Stimulated activated CD4-positive, alpha-beta T cell treated with anti-CD3 and anti-CD28 coated beads, Interleukin-1b, Interleukin-23, amount 100 ng/mL, for 24 hours (primary cell): ENCODE results near the gene CYP4V2.
"Not testable (repeated sequence)": the region's sequence is repeated elsewhere in the genome, so short reads cannot be mapped to it uniquely, and the experiment has no call there.

ENCODE experiments used
- DNase-seq, 4 experiments: peaks; one replicate each; pipeline ENCODE4 v3.0.0-alpha.2; 2020; ENCODE audit warnings: low read depth in 4 of 4, low spot score in 1 of 4

Gene CYP4V2

DNA sequence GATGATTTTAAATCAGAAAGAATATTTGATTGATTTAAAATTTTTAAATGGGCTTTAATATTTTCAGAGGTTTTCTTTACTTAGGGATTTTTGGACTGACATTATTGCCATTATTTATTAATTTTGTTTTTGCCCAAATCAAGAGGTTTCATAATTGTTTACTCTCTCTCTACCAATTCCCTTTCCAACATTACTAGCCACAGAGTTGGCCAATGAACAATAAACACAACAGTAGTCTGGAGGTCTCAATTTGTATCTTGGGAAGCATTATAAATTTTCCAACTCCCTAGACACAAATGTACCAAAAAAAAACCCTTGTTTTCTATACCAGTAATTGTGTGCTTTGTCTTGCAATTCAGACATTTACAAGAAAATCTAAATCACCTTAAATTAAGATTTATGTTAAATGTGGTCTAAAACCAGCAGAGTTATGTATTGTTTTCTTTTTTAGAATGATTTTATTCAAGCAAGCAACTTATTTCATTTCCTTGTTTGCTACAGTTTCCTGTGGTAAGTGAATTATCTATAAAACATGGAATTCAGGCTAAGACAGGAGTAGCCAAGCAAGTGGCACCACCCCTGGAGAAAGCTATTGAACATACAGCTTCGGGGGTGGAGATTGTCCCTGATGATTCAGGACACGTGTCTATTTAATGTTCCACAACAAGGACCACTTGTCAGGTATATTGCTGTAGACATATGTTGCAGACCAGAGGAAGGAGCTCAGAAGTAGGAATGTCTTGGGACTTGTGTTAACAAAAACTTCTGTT is 36.6 kb downstream of the CYP4V2 start:
- DNase-seq, result no peak

DNA sequence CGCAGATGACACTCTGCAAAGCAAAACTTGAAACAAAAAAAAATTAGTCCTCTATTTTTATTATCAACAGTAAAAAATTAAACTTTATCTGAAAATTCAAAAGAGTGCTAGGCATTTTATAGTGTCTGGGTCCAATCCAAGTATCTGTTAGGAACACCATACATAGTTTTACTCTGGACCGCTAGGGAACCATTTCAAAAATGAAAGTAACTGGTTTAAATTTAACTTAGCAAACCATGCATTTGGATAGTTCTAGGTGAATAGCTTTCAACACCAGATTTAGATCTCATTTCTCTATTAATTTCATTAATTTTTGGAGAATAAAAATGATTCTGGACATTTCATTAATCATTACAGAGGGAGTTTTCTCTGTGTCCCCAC is 37.1 kb downstream of the CYP4V2 start:
- no peak for DNase-seq

DNA sequence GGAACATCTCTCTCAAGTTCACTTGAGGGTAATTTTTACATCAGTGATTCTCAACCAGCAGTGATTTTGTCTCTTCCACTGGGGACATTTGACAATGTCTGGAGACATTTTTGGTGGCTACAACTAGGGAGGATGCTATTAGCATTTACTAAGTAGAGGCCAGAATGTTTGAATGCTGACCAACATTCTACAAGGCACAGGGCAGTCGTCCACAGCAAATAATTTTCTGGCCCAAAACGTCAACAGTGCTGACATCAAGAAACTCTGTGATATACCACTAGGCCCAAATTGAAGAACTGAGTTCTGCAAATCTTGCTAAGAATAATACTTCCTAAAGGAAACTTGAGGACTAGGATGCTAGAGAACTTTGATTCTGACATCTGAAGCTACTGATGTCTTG is 43.0 kb downstream of the CYP4V2 start:
- DNase-seq, result no peak

DNA sequence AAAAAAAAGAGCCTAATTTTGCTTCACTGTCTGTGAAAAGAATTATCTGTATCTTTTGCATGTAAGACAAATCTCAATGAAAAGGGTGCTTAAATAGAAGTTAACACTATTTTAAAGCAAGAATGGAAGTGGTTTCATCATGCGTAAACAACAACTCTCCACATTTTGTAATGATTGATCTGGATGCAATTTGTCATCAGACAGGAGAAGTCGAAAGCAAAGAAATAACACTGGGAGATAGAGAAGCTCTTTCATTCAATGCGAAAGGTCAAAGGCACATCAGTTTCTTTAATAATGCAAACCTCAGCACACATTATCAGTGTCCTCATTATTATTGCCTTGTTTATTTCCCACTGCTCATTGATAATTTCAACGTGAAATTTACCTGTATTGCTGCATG is 44.8 kb downstream of the CYP4V2 start:
- no peak for DNase-seq

DNA sequence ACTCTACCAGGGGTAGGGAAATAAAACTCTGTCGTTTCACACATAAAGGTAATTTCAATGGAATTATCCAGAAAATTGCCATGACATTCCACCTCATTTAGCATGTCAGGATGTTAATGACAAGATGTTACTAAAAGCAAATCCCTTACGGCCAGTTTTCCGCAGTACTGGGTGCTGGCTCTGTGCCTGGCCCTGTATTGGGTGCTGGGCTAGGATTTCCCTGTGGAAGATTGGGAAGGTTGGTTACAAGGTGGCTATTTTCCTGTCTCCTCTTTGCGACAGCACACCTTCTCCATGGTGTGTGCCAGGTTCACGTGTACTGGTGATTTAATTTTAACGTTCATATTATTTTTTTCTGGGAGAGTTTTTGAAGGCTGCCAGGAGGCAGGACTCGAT is 49.1 kb downstream of the CYP4V2 start:
- no peak for DNase-seq

DNA sequence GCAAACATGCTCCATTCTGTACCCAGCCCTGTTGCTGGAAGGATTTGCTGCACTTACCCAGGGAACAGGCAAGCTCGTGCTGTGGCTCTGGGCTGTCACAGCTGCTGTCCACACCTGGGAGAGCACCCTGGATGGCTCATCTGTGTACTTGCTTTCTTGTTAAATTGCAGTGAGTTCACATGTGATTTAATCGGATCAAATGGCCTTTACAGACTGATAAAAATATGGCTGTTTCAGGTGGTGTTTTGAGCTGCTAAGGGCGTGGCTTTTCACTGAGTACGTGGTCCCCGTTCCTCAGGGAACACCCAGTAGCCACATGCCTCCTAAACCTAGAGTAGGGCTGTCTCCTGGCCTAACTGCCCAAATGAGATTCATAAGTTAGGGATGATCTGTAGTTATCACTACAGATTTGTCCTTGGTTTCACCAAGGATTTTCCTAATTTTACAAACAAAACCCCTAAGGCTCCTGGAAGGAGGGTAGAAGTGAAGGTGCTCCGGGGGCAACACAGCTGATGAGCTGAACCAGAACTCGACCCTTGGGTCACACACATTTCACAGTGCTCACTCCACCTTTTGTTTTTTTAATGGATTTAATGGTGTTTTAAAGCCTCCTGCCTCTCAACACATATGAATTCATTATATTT is 49.6 kb downstream of the CYP4V2 start:
- DNase-seq, result no peak

DNA sequence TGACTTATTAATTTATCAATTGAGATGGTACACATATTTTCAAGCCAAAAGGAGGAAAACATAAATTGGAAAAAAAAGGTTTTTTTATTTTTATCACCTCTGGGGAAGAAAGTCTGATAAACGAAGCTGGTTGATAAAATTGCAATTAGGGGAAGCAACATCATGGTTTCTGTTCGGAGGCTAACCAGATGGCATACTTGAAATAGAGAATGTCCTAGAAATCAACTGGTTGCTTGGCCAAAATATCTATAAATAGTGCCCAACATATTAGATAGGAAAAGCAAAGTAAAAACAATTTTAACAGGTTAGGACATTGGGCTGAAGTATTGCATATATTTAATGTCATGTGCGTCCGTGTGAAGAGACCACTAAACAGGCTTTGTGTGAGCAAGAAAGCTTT is 50.2 kb downstream of the CYP4V2 start:
- DNase-seq, result no peak

DNA sequence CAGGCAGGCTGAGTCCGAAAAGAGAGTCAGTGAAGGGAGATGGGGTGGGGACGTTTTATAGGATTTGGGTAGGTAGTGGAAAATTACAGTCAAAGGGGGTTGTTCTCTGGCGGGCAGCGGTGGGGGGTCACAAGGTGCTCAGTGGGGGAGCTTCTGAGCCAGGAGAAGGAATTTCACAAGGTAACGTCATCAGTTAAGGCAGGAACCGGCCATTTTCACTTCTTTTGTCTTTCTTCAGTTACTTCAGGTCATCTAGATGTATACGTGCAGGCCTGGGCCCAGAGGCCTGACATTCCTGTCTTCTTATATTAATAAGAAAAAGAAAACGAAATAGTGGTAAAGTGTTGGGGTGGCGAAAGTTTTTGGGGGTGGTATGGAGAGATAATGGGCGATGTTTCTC is 50.7 kb downstream of the CYP4V2 start:
- DNase-seq, result not testable (repeated sequence)

DNA sequence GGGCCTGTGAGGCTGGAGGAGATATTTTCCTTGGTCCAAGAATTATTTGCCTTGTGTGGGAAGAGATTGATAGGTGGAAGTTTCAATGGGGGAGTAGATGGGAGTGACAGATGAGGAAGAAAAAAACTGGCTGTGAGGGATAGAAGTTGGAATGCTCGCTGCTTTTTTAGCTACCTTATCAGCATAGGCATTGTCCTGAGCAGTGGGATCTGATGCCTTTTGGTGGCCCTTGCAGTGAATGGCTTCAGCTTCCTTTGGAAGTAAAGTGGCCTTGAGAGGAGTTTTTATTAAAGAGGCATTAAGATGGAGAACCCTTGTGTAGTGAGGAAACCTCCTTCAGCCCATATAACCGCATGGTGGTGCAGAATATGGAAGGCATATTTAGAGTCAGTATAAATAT is 52.0 kb downstream of the CYP4V2 start:
- DNase-seq, result no peak

DNA sequence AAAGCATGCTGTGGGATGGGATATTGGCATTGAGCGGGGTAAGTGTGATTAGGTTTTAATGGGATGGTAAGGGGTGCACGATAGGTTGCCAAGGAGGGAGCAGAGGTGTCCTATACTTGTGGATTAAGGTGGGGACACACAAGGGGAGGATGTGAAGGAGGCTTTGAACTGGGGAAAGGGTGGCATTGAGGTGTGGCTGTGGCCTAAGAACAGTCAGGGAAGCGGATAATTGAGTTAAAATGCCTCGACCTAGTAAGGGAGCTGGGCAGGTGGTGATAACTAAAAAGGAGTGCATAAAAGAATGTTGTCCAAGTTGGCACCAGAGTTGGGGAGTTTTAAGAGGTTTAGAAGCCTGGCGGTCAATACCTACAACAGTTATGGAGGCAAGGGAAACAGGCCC is 53.5 kb downstream of the CYP4V2 start:
- DNase-seq, result no peak

DNA sequence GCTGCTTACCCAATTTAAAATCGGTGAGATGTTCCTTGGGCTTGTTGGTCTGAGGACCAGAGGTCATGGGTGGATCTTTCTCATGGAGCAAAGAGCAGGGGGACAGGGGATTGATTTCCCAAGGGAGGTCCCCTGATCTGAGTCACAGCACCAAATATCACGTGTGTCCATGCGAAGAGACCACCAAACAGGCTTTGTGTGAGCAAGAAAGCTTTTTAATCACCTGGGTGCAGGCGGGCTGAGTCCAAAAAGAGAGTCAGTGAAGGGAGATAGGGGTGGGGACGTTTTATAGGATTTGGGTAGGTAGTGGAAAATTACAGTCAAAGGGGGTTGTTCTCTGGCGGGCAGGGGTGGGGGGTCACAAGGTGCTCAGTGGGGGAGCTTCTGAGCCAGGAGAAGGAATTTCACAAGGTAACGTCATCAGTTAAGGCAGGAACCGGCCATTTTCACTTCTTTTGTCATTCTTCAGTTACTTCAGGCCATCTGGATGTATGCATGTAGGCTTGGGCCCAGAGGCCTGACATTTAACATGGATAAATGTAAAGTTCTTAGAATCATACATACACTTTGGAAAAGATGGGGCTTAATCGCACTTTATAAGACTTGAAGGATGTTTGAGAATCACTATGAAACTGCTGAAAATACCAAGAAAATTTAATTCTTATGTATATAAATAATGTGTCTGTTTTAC is 55.8 kb downstream of the CYP4V2 start:
- DNase-seq, result not testable (repeated sequence)

DNA sequence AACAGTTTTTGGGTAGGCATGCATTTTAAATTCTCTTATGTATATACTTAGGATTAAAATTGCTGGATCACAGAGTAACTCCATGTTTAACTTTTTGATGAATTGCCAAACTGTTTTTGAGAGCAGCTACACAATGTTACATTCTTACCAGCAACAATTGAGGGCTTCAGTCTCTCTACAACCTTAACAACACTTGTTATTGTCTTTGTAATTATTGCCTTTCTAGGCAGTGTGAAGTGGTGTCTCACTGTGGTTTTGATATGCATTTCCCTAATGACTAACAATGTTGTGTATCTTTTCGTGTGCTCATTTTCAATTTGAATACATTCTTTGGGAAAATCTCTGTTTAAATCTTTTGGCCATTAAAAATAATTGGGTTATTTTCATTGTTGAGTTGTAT is 57.3 kb downstream of the CYP4V2 start:
- DNase-seq, result no peak

DNA sequence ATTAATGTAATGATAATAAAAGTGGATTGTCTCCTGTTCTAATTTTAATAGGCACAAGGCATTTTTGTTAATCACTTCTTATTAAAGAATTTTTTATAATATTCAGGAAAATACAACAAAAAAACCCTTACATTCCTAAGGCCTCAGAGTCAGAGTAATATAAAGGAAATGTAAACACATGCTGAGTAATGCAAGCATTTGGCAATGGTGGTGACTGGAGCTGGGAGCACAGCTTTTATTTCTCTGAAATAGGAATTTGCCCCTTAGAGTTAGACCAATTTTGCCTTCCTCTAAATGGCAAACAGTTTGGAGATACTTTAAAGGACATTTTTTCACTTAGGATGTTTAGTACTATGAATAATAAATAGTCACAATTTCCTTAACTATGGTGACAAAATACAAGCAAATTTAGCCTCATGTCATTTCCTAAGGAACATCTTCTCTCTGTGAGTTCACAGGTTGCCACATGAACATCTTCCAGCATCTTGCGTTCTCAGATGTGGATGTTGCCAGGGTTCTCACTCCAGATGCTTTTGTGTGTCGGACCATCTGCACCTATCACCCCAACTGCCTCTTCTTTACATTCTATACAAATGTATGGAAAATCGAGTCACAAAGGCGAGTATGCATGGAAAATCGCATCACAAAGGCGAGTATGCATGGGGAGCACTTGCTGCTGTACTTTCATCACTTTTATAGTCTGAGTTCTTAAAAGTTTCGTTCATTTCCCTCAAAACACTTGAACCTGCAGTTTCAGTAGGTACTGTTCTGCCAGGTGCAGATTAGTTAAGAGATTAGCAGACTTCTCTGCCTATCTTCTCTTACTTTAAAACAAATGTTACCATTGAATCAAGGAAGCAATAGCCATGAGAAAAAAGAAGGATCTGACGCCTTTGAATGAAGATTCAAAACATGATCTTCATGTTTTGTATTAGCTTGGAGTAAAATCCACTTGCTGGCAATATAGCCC is 58.7 kb downstream of the CYP4V2 start:
- DNase-seq, result no peak

DNA sequence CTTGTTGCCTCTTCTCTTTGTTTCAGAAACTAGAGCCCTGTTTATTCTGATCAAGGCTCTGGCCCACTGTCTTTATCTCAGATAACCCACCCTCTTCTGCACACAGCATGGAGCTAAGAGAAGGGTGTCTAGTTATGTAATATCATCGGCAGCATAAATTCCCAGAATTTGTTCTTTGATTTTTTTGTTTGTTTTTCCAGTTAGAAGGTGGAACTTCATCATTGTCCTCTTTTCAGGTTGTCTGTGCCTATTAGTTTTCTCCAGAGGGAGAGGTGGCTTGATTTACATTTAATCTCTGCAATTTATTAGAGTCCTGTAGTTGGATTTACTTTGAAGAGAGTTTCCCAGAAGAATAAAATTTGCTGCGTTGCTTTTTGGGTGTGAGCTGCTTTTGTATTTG is 59.4 kb downstream of the CYP4V2 start:
- no peak for DNase-seq

DNA sequence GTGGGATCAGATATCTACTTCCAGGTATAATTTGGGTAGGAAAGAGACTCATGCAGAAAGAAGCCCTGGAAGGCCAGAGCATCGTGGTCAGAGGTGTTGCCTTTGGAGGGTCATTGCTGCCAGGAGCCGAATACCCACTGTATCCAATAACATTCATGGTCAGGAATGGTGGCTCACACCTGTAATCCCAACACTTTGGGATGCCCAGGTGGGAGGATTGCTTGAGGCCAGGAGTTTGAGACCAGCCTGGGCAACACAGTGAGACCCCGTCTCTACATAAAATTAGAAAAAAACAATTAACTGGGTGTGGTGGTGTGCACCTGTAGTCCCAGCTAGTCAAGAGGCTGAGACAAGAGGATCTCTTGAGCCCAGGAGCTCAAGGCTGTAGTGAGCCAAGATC is 63.8 kb downstream of the CYP4V2 start:
- DNase-seq, result no peak

DNA sequence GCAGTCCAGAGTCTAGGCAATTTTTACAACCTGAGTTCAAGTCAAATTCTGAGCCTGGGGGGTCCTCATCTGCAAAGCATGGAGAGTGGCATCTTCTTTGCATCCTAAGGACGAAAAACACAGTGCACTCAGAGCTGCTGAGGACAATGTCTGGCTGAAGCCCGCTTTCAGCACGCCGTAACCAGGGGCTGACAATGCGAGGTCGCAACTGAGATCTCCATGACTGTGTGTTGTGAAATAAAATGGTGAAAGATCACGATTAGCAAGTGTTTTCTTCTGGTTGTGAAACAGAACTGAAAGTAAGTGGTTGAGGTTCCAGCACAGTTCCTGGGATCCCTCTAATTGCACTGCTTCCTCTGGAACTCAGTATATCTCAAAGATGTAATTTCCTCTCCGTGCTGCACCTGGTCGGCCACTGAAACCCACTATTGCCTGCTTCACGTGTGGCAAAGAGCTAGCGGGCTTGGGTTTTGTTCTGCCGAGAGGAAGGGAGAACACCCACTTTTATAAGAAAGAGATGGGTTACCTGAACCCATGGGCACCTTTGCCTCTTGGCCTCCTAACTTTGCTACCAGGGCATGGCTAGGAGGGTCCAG is 66.9 kb downstream of the CYP4V2 start:
- DNase-seq, result no peak

DNA sequence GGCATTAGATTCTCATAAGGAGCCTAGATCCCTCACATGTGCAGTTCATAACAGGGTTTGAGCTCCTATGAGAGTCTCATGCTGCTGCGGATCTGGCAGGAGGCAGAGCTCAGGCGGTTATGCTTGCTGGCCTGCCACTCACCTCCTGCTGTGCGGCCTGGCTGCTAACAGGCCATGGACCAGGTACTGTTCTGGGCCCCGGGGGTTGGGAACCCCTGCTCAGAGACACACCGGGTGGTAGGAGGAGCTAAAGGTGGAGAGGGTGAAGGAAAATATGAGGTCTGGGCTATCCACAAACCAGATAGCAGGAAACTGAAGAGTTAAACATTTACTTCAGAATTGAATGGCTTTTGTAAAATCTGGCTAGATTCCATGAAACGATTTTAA is 68.7 kb downstream of the CYP4V2 start:
- no peak for DNase-seq
